Hepatocyte (in vitro differentiated cells): ENCODE data around the gene PDE8B.

ENCODE experiments used
- EZH2 ChIP-seq: fragments of 200-600 bp; sonication (generic); IDR thresholded peaks from 2 replicates; pipeline ENCODE4 v1.6.1; 2016; ENCODE audit warnings: antibody characterized with exemption, mild to moderate bottlenecking, borderline replicate concordance
- EZH2phosphoT487 ChIP-seq: fragments of 200-600 bp; sonication (generic); IDR thresholded peaks from one replicate; pipeline ENCODE4 v1.6.1; 2018; ENCODE audit warnings: antibody characterized with exemption, mild to moderate bottlenecking, low read depth, moderate library complexity; ENCODE audit not compliant: unreplicated experiment, severe bottlenecking
- TF ChIP-seq, protein P1 (sequence below): fragments of 200-600 bp; sonication (generic); IDR thresholded peaks from 2 replicates; pipeline ENCODE4 v1.5.1; 2016; ENCODE audit warnings: antibody characterized with exemption, mild to moderate bottlenecking; ENCODE audit not compliant: poor library complexity

DNA sequence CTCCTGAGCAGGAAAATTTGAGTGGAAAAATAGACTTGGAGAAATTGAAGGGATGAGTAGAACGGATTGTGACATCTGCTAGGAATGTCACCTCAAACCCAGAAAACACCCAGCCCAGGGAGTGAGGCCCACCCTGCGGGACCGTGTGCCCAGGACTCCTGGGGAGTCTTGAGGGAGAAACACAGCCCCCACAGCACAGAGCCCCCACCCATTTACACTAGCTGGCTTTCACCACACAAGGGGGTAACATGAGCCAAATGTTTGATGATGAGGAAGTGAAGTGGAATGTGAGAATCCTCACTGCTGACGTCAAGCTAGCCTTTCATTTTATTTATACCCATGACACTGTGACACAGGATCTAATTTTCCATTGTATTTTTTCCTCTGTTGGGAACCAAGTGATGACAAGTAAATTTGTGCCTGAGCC is 42.8 kb upstream of the PDE8B start:
- TF ChIP-seq, protein P1, sequence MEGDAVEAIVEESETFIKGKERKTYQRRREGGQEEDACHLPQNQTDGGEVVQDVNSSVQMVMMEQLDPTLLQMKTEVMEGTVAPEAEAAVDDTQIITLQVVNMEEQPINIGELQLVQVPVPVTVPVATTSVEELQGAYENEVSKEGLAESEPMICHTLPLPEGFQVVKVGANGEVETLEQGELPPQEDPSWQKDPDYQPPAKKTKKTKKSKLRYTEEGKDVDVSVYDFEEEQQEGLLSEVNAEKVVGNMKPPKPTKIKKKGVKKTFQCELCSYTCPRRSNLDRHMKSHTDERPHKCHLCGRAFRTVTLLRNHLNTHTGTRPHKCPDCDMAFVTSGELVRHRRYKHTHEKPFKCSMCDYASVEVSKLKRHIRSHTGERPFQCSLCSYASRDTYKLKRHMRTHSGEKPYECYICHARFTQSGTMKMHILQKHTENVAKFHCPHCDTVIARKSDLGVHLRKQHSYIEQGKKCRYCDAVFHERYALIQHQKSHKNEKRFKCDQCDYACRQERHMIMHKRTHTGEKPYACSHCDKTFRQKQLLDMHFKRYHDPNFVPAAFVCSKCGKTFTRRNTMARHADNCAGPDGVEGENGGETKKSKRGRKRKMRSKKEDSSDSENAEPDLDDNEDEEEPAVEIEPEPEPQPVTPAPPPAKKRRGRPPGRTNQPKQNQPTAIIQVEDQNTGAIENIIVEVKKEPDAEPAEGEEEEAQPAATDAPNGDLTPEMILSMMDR: no peak
- TF ChIP-seq EZH2phosphoT487 (no peak), EZH2 (no peak)
